T-cell (primary cell): ENCODE measurements around the gene TIAM1. TPM values are rescaled to one million over a fixed set of nuclear protein-coding genes. Genes with fewer than 3 reads are reported as not detected.

Experiments
- ATAC-seq, 4 experiments: fragments of 200-7000 bp in 3 of 4; fragments of 150-1000 bp in 1 of 4; cut with Tn5 transposase; replicated peaks in 1 of 4; 1 replicate in 3 of 4; 2 replicates in 1 of 4; pipeline ENCODE4 v1.10.0; 2021; ENCODE audit warnings: moderate library complexity in 3 of 4, mild to moderate bottlenecking in 2 of 4, moderate number of reproducible peaks in 1 of 4
- CTCF ChIA-PET, 2 donors: fragments of 300-600 bp; sonication (Branson Sonifier 250); formaldehyde crosslinking; loops; one replicate each; lab custom pipeline; 2022; ENCODE audit warnings: antibody characterized with exemption in 2 of 2; lab: Charles Lee
- POLR2A ChIA-PET, 2 donors: fragments of 300-600 bp; sonication (Branson Sonifier 250); formaldehyde crosslinking; loops; one replicate each; lab custom pipeline; 2022; ENCODE audit warnings: antibody characterized with exemption in 2 of 2; lab: Charles Lee
- DNase-seq, 35 experiments: peaks; one replicate each; pipeline versions ENCODE4 v3.0.0 to v3.0.0-alpha.2; 2013 to 2023
- H3K27ac ChIP-seq: one replicate; pipeline ENCODE4 v1.5.1; 2013; ENCODE audit warnings: low read length
- H3K27me3 ChIP-seq, 2 experiments: replicated peaks in 1 of 2; 1 replicate in 1 of 2; 2 replicates in 1 of 2; pipeline versions ENCODE4 v1.6.1 to v1.7.0; 2013; ENCODE audit warnings: low read length in 1 of 2, mixed read lengths in 1 of 2; ENCODE audit not compliant: control insufficient read depth in 2 of 2, insufficient read depth in 2 of 2; ENCODE audit errors: extremely low read depth in 1 of 2
- H3K36me3 ChIP-seq, 2 donors: 1 replicate in 1 of 2; 2 replicates in 1 of 2; pipeline versions ENCODE4 v1.6.1 to v1.7.0; 2013; ENCODE audit warnings: low read length in 1 of 2; ENCODE audit not compliant: control insufficient read depth in 2 of 2, insufficient read depth in 1 of 2; ENCODE audit errors: extremely low read depth in 1 of 2
- H3K4me1 ChIP-seq, 2 experiments: 1 replicate in 1 of 2; 2 replicates in 1 of 2; pipeline versions ENCODE4 v1.6.1 to v1.7.0; 2013; ENCODE audit warnings: low read length in 2 of 2, mixed read lengths in 1 of 2; ENCODE audit not compliant: insufficient read depth in 2 of 2, control insufficient read depth in 1 of 2; ENCODE audit errors: extremely low read depth in 1 of 2
- H3K4me3 ChIP-seq, 2 donors: 1 replicate in 1 of 2; 2 replicates in 1 of 2; pipeline versions ENCODE4 v1.5.1 to v1.7.0; 2013; ENCODE audit warnings: mild to moderate bottlenecking in 2 of 2, low read length in 1 of 2, moderate library complexity in 1 of 2; ENCODE audit not compliant: control insufficient read depth in 1 of 2; ENCODE audit errors: extremely low read depth in 1 of 2
- H3K9me3 ChIP-seq: 2 replicates; pipeline ENCODE4 v1.7.0; 2013
- H3K27ac Mint-ChIP-seq, 2 donors: one replicate each; pipeline ENCODE4 v1.8.0; 2020 to 2021; ENCODE audit warnings: mild to moderate bottlenecking in 2 of 2, mixed read lengths in 2 of 2
- H3K27me3 Mint-ChIP-seq, 2 donors: one replicate each; pipeline ENCODE4 v1.8.0; 2021 to 2022; ENCODE audit warnings: mixed read lengths in 2 of 2
- H3K36me3 Mint-ChIP-seq: one replicate; pipeline ENCODE4 v1.8.0; 2021; ENCODE audit warnings: mixed read lengths
- H3K4me1 Mint-ChIP-seq, 3 donors: one replicate each; pipeline ENCODE4 v1.8.0; 2020 to 2022; ENCODE audit warnings: mixed read lengths in 3 of 3, mild to moderate bottlenecking in 1 of 3
- H3K4me3 Mint-ChIP-seq, 3 donors: one replicate each; pipeline ENCODE4 v1.8.0; 2020 to 2022; ENCODE audit warnings: mild to moderate bottlenecking in 3 of 3, mixed read lengths in 3 of 3, moderate library complexity in 3 of 3
- H3K9me3 Mint-ChIP-seq, 3 donors: one replicate each; pipeline ENCODE4 v1.8.0; 2020 to 2022; ENCODE audit warnings: mixed read lengths in 3 of 3
- WGBS: methylation state at CpG from one replicate; pipeline ENCODE4 v1.1.5; 2013; ENCODE audit warnings: missing lambda C conversion rate; ENCODE audit not compliant: insufficient coverage; 5-methylcytosine and 5-hydroxymethylcytosine counted together
- total RNA-seq, 35 experiments: library from RNA in 6 of 35; stranded (reverse) in 6 of 35; fragments of 120-200 nt in 1 of 35; gene quantifications; one replicate each; pipeline versions ENCODE4 v1.2.1 to v1.2.4 and lab custom pipeline; 2013 to 2026

Gene TIAM1
- total RNA-seq, 5 donors from 2014 or later (not counting 1 experiment from before 2014, with no cell fraction given): 60.8 to 79.4 (median 65.5) TPM

DNA sequence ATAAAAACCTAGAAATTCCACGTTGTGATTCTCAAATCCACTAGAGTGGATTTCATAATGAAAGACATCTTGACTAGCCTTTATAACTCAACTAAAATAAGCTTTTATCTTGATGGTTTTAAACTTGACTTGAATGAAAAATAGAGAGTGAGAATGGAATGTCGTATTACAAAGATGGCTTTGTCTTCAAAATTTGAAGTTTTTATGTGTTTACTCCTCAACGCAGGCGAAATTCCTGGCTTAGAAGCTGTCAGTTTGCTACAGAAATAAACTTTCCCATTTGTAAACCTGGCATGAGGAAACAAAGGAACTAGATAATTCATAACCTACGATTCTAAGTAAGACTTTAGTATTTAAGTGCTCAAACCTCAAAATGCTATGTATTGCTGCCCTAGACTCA lies 215.8 kb downstream of the TIAM1 start:
- WGBS: 89% methylated on average over 2 of the region's 5 CpGs
- ChIA-PET CTCF (no interaction called here), POLR2A (no interaction called here)
- no peak for ATAC-seq
- no peak overlapping the region for H3K27ac Mint-ChIP-seq
- H3K27me3 ChIP-seq: peaks cover 0 to 11% of the 10 kb centered on the region in 2 experiments
- peaks cover 19 to 21% of the 10 kb centered on the region in 2 experiments for H3K4me1 ChIP-seq
- DNase-seq: no peak
- no peak overlapping the region for H3K4me3 ChIP-seq
- no peaks in the 10 kb centered on the region for H3K27me3 Mint-ChIP-seq
- no peak overlapping the region for H3K27ac ChIP-seq
- H3K9me3 ChIP-seq: no peaks in the 10 kb centered on the region
- no peak overlapping the region for H3K4me3 Mint-ChIP-seq
- H3K36me3 ChIP-seq: peaks cover 2 to 51% of the 10 kb centered on the region in 2 donors
- H3K36me3 Mint-ChIP-seq: peaks cover 47% of the 10 kb centered on the region
- peaks cover 36 to 37% (median 36%) of the 10 kb centered on the region in 3 donors for H3K4me1 Mint-ChIP-seq
- H3K9me3 Mint-ChIP-seq: no peaks in the 10 kb centered on the region

GRCh38 chr21:31124010-31124409 lies 220.1 kb downstream of the TIAM1 start:
- ChIA-PET POLR2A (no interaction called here), CTCF (interaction anchor here in 1 of 2 donors (0.5 kb wide), 1 partner anchor 11 kb away, joined by 4 read pairs; no protein-coding TSS in a partner anchor)
- Mint-ChIP-seq H3K27me3 (no peaks in the 10 kb centered on the region), H3K4me1 (no peaks in the 10 kb centered on the region), H3K4me3 (no peak overlapping the region), H3K27ac (peak overlapping the region; percentile 36 to 66), H3K9me3 (no peaks in the 10 kb centered on the region), H3K36me3 (peaks cover 53% of the 10 kb centered on the region)
- H3K4me1 ChIP-seq: no peaks in the 10 kb centered on the region
- ATAC-seq (no peak), DNase-seq (no peak)
- H3K9me3 ChIP-seq: no peaks in the 10 kb centered on the region
- no peaks in the 10 kb centered on the region for H3K27me3 ChIP-seq
- peaks cover 6 to 63% of the 10 kb centered on the region in 2 donors for H3K36me3 ChIP-seq
- WGBS: 70% methylated on average over 5 of the region's 6 CpGs
- H3K27ac ChIP-seq: no peak overlapping the region
- H3K4me3 ChIP-seq: no peak overlapping the region

DNA sequence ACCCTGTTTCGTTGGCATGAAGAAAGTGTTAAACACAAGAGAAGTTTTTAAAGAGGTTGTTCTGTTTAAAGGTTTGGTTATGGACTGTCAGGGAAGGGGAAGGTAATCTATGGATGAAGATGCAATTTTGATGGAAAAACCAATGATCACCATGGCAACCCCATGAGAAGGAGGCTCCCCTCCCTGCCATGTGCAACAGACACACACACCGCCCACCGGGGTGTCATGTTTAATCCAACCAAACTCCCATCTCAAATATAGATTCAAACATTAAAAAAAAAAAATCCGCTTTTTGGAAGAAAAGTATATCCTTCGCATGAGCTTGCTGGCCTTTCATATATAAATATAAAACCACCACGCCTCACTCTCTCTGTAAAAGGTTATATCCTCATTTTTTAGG lies 224.9 kb downstream of the TIAM1 start:
- Histone ChIP-seq H3K27me3 (no peaks in the 10 kb centered on the region), H3K27ac (no peak overlapping the region), H3K4me3 (no peak overlapping the region), H3K36me3 (peaks cover 6 to 40% of the 10 kb centered on the region in 2 donors), H3K4me1 (no peaks in the 10 kb centered on the region), H3K9me3 (no peaks in the 10 kb centered on the region)
- Mint-ChIP-seq H3K4me3 (no peak overlapping the region), H3K9me3 (no peaks in the 10 kb centered on the region), H3K36me3 (peaks cover 42% of the 10 kb centered on the region), H3K4me1 (peaks cover 0 to 18% (median 17%) of the 10 kb centered on the region in 3 donors), H3K27me3 (no peaks in the 10 kb centered on the region), H3K27ac (no peak overlapping the region)
- CTCF ChIA-PET: interaction anchor here in 1 of 2 donors (1.5 kb wide), 1 partner anchor 10 kb away, joined by 4 read pairs; no protein-coding TSS in a partner anchor
- DNase-seq: no peak
- 100% methylated on average over 2 of the region's 6 CpGs for WGBS
- ATAC-seq: no peak
- POLR2A ChIA-PET: no interaction called here

- POLR2A ChIA-PET: interaction anchor here in 1 of 2 donors (1.0 kb wide), 1 partner anchor 63 kb away, joined by 3 read pairs; no protein-coding TSS in a partner anchor
- H3K27ac ChIP-seq: no peak overlapping the region
- peak overlapping the region; percentile 41 to 66 for H3K27ac Mint-ChIP-seq
Observed at GRCh38 chr21:31117128-31117916, 226.7 kb downstream of the TIAM1 start.

DNA sequence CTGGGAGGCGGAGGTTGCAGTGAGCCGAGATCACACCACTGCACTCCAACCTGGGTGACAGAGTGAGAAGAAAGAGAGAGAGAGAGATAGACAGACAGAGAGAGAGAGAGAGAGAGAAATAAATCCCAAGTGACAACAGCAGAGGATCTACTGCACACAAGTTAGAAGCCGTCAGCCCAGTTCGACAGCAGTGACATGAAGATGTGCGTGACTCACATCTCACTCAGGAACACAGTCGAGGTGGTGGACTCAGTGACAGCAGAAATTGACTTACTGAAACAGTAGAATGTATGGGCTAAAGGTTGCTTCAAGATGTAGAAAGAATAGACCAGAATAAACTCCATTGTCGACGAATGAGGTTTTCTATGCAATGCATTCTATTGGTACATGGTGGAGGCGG lies 228.8 kb downstream of the TIAM1 start:
- ATAC-seq: no peak
- H3K36me3 Mint-ChIP-seq: peaks cover 16% of the 10 kb centered on the region
- no peak overlapping the region for H3K4me3 Mint-ChIP-seq
- peaks cover 3 to 6% of the 10 kb centered on the region in 2 donors for H3K36me3 ChIP-seq
- ChIA-PET POLR2A (no interaction called here), CTCF (no interaction called here)
- H3K27ac Mint-ChIP-seq: no peak overlapping the region
- no peak overlapping the region for H3K4me3 ChIP-seq
- H3K4me1 ChIP-seq: no peaks in the 10 kb centered on the region
- H3K4me1 Mint-ChIP-seq: peaks cover 0 to 18% (median 17%) of the 10 kb centered on the region in 3 donors
- no peak for DNase-seq
- H3K9me3 ChIP-seq: no peaks in the 10 kb centered on the region
- H3K27me3 Mint-ChIP-seq: no peaks in the 10 kb centered on the region
- H3K27ac ChIP-seq: no peak overlapping the region
- H3K9me3 Mint-ChIP-seq: no peaks in the 10 kb centered on the region
- WGBS: 86% methylated on average over 6 of the region's 9 CpGs
- H3K27me3 ChIP-seq: no peaks in the 10 kb centered on the region

More at GRCh38 chr21:31117128-31117916, 226.7 kb downstream of the TIAM1 start:
- no peaks in the 10 kb centered on the region for H3K4me1 ChIP-seq
- Mint-ChIP-seq H3K4me3 (no peak overlapping the region), H3K27me3 (no peaks in the 10 kb centered on the region), H3K4me1 (peaks cover 0 to 18% (median 17%) of the 10 kb centered on the region in 3 donors), H3K36me3 (peaks cover 30% of the 10 kb centered on the region), H3K9me3 (no peaks in the 10 kb centered on the region)
- no peak overlapping the region for H3K4me3 ChIP-seq
- CTCF ChIA-PET: interaction anchor here in 1 of 2 donors (0.6 kb wide), 1 partner anchor 64 kb away, joined by 7 read pairs; no protein-coding TSS in a partner anchor
- H3K27me3 ChIP-seq: no peaks in the 10 kb centered on the region
- peaks cover 6 to 24% of the 10 kb centered on the region in 2 donors for H3K36me3 ChIP-seq
- no peaks in the 10 kb centered on the region for H3K9me3 ChIP-seq
- DNase-seq (no peak), ATAC-seq (peak in 3 of 4 experiments; percentile 76 to 87 (median 86))
- 50% methylated on average over 2 of the region's 9 CpGs for WGBS

DNA sequence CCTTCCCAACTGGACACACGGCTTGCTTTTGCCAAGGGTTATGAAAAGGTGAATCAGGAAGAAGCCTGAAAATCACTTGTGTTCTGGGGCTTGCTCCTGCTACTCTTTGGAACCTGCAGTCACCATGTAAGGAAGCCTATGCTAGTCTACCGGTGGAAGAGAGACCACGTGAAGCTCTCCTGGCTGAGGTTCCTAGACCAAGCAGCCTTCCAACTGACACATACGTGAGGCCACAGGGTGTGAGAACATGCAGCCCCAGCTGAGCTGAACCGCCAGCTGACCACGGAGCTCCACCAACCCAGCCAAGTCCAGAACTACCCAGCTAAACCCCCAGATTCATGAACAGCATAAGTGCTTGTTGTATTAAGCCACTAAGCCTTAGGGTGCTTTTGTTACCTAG lies 233.0 kb downstream of the TIAM1 start:
- H3K36me3 Mint-ChIP-seq: no peaks in the 10 kb centered on the region
- POLR2A ChIA-PET: no interaction called here

More for the DNA sequence above, 233.0 kb downstream of the TIAM1 start:
- Histone ChIP-seq H3K4me1 (no peaks in the 10 kb centered on the region), H3K4me3 (no peak overlapping the region), H3K27me3 (no peaks in the 10 kb centered on the region), H3K36me3 (no peaks in the 10 kb centered on the region), H3K27ac (no peak overlapping the region), H3K9me3 (no peaks in the 10 kb centered on the region)
- CTCF ChIA-PET: interaction anchor here (0.7 to 1.0 kb wide), 3 partner anchors 13 to 1243 kb away, joined by 3 read pairs; no protein-coding TSS in a partner anchor
- ATAC-seq (no peak), DNase-seq (no peak)
- Mint-ChIP-seq H3K27me3 (no peaks in the 10 kb centered on the region), H3K4me3 (no peak overlapping the region), H3K4me1 (peaks cover 0 to 15% (median 6%) of the 10 kb centered on the region in 3 donors), H3K27ac (peak overlapping the region in 1 of 2 donors; percentile 28), H3K9me3 (no peaks in the 10 kb centered on the region)
- WGBS: 96% methylated on average over 3 of the region's 6 CpGs
